ENCODE results near the gene MAPK12.

The MAPK12 gene

DNA sequence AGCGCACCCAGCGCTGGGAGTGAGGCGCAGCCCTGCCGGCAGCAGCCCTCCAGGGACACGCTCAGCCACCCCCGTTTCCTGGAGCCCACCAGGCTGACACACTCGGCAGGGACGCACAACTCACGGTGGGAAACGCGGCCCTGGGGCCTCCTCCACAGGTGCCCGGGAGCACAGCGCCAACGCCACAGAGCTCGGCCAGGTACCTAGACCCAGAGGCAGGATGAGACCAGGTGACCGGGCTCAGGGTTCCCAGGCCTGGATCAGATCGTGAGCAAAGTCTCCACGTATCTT, 34.7 kb downstream of the MAPK12 start:
- no peak for DNase-seq

DNA sequence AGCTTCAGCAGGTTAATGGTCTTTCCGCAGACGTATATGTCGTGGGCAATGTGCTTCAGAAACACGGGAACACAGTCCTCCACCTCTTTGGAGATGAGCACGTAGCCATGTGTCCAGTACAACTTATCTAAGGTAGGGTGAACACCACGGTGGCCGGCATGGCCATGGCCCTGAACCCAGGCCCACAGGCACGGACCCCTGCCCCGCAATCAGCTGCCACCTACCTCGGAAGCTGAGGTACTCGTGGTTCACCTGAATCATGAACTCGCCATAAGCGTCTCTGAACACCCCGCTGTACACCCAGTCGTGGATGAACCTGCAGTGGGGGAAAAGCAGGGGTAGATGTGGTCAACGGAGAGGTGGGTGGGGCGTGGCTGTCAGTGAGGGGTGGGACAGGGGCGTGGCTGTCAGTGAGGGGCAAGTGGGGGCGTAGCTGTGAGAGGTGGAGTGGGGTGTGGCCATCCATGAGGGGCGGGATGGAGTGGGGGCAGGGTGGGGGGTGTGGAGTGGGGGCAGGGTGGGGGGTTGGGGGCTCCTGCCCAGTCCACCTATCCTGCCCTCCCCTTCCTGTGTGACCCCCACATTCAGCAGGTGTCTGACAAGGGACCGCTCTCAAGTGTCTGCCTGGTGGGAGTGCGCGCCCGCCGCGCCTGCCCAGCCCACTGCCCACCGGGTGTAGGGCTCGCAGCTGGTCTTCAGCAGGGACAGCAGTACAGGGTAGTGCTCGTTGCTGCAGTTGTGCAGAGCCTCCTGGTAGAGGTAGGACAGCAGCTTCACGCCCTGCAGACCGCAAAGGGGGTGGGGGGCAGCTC, 35.2 kb downstream of the MAPK12 start:
- DNase-seq = no peak

DNA sequence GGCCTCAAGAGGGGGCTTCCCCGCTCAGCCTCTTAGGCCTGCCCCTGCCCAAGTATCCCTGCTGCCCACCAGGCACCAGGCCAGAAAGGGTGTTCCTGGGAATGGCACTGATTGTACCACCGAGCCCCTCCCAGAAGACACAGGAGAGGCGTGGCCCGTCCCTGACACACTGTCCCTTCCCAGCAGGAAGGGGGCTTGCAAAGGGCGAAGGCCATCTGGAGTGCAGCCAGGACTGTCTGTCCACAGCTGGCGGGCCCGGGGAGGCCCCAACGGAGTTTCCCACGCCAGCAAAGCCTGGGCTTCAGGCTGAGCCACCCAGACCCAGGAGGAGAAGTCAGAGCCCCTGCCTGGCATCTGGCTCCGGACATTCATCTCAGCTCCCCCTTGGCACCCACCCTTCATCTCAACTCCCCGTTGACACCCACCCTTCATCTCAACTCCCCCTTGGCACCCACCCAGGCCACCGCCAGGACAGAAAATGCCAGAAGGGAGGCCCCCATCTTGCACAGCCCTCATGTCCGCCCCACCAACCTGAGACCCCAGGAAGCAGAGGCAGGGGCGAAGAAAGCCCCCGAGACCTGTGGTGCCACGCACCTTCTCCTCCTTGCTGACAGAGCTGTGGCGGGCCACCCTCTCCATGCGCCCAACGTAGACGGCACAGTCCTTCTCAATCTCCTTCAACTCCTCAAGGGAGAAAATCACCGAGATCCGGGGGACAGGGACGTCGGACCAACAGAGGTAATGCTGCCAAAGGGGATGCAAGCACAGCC, 36.1 kb downstream of the MAPK12 start:
- no peak for DNase-seq

DNA sequence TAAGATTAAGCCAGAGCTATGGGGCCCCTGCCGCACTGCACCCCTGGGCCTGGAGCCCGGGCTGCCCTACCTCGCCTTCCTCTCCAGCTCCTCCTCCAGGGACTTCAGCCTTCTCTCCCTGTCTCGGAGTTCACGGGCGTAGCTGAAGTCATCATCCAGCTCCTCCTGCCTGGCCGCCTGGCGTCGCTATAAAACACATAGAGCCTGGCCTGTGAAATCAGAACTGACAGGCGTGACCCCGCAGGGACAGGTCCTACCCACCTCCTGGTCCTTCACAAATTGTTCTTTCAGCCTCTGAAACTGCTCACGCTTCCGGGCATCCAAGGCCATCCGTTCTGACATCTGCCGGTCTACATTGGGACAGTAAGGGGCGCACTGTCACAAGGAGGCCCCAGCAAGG, 37.4 kb downstream of the MAPK12 start:
- DNase-seq = no peak

DNA sequence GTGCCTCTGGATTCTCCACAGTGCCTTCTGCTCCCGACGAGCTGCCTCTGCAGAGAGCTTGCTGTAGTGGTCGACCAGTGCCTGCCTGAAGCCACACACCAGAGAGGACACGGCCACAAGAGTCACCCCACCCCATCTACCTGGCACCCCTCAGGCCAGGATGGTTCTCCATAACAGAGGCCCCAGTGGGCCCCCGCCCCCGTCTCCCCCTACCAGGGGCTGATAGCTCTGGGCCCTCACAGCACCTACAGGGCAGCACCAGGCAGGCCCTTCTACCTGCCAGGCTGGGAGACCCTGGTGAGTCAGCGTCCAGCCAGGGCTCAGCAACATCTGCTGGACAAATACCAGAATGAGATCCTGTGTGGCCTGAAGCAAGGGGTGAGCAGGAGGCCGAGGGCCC, 39.0 kb downstream of the MAPK12 start:
- no peak for DNase-seq

DNA sequence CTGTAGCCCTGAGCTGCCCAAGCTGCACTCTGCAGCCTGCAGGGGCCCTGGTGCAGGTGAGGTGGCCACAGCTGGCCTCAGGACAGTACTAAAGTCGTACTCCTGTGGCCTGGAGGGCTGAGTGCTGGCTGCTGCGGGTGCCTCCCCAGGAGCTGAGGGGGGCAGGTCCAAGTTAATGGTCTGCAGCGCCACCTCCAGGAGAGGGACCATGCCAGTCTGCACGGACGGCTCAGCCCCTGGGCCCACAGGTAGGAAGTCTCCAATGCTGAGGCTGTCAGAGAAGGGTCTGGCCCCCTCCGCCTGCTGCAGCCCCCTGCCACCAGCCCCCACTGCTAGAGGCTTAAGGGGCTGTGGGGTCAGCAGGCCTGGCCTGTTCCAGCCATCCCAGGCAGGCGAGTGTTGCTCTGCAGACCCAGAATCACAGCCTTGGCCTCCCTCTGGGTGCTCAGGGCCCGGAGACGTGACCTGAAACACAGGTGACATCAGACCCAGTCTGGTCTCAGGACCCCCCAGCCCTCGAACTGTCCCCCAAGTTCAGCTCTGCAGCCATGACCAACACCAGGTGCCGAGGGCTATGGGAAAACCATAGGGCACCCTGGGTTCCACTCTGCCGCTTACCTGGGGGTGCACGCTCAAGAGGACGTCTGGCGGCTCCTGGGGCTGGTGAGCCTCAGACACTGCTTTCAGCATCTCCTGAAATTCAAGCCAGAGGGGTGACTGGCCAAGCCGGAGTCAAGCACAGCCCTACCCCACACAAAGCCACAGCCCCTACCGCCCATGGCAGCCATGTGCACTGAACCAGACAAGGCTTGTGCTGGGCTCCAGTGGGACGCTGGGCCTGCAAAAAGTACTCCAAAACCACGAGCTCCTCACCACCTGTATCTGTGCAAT, 39.8 kb downstream of the MAPK12 start:
- no peak for DNase-seq

DNA sequence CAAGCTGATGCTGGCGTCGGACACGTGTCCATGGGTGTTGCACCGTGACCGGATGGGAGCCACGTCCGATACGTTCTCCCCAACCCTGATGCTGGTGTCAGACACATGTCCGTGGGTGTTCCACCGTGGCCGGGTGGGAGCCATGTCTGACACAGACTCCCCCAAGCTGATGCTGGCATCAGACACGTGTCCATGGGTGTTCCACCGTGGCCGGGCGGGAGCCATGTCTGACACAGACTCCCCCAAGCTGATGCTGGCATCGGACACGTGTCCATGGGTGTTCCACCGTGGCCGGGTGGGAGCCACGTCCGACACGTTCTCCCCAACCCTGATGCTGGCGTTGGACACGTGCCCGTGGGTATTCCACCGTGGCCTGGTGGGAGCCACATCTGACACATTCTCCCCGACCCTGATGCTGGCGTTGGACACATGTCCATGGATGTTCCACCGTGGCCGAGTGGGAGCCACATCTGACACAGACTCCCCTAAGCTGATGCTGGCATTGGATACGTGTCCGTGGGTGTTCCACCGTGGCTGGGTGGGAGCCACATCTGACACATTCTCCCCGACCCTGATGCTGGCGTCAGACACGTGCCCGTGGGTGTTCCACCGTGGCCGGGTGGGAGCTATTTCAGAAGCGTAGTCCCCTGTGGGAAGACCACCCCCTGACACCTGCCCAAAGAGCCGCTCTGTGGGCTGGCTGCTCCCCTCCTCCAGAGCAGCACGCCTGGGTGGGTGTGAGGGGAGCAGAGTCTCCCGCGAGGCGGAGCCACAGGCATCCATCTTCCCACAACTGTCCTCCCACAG, 40.7 kb downstream of the MAPK12 start:
- DNase-seq = no peak

DNA sequence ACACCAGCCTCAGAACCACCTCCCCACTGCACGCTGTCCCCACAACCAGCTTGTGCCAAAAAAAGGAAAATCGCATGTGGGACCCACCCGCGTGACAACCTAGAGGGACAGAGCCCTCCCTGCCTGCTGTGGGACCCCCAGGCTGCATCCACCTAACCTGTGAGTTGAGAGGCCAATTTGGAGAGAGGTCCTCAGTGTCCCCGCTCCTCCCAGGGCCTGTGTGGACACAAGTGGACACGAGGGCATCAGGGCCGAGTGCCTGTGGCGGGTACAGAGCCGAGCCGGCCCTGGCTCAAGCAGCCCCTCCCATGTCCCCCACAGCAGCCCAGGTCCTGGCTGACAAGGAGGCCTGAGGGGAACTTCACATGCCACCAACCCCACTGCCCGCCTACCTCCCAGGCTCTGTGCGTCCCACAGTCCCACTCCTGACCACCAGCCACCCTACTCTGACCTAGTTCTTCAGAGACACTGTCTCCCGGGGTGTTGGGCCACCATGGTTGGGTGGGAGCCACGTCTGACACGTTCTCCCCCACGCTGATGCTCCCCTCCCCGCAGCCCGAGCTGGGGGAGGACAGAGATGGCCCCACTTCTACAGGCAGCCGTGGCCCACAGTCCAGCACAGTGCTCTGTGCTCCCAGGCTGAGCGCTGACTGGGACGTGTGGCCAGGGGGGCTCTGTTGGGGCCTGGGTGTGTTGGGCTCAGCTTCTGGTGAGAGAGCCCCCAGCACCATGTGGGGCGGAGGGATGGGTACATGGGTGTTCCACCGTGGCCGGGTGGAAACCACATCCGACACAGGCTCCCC, 41.5 kb downstream of the MAPK12 start:
- no peak for DNase-seq

DNA sequence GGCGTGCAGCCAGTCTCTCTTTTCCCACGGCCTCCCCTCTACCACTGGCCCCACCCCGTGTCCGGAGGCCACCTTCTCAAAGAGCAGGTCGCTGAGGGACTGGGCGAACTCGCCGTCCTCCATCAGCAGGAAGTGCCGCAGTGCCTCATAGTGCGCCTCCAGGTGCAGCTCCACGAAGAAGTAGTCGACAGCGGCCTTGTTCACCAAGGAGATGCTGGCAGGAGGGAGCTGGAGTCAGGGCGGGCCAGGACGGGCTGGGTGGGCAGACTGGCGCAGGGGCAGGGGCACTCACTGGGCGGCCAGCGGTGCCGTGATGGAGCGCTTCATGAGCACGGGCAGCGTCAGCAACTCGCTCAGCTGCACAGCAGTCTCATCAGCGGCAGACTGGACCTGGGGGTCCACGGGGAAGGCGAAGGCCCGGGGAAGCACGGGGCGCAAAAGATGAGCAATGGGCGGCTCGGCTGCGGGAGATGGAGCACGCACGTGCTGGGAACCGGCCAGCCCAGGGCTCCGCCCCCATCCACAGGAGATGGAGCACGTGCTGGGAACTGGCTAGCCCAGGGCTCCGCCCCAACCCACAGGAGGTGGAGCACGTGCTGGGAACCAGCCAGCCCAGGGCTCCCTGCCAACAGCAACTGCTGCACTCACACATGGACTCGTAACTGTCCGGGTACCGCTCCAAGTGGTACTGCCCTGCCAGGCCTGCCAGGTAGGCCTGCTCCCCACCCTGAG, 42.3 kb downstream of the MAPK12 start:
- no peak for DNase-seq

DNA sequence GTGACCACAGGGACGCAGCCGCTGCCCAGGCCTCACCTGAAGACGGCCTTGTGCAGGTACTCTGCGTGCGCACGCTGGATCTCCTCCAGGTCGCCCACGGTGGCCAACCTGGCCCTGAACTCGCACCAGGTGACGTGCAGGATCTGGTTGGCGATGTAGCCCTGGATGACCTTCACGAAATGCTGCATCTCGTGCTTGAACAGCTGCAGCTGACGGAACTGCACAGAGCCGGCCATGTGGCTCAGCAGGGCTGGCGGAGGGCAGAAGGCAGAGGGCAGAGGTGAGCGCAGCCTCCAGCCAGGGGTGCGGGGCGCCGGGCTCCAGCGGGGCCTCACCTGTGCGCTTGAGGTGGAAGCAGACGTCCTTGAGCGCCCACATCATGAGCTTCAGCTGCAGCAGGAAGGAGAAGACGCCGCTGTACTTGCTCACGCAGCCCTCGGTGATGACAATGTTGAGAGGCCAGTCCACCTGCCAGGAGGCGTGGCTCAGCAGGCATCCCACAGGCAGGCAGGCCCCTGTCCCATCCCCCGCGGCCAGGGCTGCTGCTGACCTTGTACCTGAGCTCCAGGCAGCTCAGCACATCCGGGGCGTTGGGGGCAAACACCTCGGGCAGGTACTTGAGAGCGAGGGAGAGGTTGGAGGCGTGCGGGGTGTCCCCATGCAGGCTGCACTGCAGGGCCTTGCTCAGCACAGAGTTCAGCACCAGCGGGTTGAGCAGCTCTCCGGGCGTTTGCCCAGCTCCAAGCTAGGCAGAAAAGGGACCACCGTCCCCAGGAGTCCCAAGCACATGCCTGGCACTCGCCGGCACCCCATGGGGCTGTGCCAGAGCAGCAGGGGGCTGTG, 43.1 kb downstream of the MAPK12 start:
- DNase-seq = no peak

DNA sequence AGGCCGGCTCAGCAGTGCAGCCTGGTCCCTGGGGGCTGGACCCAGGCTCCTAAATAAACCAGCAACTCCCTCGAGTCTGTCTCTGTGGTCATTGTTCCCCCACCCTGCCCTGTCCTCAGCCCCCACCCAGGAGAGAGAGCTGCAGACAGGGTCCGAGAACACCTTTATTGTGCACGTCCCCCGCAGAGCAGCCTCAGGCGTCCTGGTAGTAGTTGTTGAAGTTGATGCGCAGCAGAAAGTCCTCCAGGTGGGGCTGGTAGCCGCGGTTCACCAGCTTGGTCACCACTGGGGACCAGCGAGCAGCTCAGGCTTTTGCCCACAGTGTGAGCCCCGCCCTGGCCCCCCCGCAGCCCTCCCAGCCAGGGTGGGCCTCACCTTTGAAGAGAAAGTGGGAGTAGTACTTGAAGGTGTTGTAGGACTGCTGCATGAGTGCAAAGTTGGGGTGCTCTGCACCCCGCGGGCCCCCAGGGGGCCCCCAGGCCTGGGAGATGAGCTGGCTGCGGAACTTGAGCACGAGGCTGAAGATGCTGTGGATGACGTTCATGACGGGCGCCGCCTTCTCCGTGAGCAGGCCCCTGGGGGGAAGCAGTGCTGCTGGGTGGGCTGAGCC, 43.8 kb downstream of the MAPK12 start:
- DNase-seq = no peak

DNA sequence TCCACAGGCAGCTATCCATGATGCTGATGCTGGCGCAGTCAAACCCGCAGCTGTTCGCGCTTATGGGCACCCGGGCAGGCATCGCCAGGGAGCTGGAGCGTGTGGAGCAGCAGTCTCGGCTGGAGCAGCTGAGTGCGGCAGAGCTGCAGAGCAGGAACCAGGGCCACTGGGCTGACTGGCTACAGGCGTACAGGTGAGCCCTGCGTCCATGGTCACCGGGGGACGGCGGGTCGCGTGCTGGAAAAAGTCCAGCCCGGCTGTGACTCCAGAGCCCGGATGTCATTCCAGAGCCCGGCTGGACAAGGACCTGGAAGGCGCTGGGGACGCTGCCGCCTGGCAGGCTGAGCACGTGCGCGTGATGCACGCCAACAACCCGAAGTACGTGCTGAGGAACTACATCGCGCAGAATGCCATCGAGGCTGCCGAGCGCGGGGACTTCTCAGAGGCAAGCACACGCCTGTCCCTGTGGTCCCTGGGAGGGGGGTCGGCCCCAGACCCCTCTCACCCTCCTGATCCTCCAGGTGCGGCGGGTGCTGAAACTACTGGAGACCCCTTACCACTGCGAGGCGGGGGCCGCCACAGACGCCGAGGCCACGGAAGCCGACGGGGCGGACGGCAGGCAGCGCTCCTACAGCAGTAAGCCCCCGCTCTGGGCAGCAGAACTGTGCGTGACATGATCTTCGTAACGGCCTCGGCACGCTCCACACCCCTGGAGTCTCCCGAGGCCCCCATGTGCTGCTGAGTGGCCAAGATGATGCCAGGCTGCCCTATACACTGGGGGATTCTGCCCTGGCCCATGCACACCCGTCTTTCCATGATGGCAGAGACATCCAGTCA, 44.6 kb downstream of the MAPK12 start:
- DNase-seq = no peak

DNA sequence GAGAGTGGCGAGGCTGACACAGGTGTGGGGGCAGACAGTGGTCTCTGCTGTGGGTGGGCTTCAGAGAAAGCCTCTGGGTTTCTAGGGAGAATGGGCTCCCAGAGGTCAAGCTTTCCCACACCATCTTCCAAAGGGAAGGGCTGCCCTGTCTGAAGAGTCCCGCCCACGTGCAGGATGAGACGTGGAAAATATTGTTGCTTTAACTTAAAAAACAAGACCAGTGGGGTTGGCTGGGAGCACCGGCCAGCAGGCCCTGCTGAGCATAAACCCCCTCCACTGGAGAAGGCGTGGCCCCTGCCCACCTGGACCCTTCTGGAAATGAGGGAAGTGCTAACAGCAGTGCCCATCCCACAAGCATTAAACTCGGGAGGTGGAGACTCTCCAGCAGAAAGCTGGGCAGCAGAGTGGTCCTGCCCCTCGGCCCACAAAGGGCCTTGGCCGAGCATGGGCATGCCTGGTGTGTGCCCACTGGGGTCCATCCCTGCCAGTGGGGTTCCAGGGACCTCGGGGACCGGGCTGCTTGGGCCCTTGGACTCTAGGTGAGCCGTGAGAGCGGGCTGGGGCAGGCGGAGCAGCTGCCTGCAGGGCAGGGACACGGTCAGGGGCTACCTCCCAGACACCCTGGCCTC, 45.3 kb downstream of the MAPK12 start:
- no peak for DNase-seq

DNA sequence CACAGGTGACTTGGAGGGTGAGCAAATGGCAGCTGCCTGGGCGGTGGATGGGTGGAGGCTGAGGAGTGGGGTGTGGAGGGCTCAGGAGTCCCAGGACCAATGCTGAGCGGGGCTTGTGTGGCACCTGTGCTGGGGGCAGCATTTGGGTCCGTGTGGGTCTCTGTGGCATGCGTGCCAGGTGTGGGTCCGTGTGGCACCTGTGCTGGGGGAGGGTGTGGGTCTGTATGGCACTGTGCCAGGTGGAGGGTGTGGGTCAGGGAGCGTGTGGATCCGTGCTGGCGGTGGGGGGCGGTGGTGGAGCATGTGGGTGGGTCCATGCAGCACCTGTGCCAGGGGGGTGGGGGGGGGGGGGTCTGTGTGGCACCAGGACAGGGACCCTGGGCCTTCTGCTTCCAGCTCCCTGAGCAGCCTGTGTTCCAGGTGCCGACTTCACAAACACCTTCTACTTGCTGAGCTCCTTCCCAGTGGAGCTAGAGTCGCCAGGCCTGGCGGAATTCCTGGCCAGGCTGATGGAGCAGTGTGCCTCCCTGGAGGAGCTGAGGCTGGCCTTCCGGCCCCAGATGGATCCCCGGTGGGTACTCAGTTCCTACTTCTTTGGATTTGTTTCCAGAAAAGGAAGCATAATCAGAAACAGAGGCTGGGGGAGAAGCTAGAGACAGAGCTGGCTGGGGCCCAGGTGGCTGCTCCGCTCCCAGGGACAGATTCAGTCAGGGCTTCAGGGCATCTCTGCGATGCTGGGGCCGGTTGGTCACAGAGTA, 46.0 kb downstream of the MAPK12 start:
- DNase-seq = no peak

DNA sequence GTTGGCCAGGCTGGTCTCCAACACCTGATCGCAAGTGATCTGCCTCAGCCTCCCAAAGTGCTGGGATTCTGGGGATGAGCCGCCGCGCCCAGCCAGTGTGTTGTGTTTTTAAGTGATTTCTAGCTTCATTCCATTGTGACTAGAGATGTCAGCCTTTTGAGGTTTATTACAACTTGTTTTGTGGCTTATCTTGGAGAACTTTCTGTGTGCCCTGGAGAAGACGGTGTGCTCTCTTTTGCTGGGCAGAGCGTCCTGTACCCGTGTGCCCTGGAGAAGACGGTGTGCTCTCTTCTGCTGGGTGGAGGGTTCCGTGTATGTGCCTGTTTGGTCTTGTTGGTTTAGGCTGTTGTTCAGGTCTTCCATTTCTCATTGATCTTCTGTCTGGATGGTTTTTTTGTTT, 48.2 kb downstream of the MAPK12 start:
- no peak for DNase-seq

DNA sequence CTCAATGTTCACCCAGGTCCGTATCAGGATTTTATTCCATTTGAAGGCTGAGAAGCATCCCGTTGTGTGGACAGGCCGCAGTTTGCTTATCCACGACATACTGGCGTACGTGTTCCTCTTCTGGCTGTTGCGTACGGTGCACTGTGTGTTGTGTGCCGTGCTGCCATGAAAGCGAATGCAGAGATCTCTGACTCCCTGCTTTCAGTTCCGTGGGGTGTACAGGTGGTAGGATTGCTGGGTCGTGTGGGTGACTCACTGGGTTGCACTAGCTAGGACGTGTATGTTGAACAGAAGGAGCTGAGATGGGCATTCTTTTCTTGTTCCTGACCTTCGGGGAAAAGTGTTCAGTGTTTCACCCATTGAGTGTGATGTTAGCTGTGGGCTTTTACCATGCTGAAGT, 50.3 kb downstream of the MAPK12 start:
- DNase-seq = no peak

DNA sequence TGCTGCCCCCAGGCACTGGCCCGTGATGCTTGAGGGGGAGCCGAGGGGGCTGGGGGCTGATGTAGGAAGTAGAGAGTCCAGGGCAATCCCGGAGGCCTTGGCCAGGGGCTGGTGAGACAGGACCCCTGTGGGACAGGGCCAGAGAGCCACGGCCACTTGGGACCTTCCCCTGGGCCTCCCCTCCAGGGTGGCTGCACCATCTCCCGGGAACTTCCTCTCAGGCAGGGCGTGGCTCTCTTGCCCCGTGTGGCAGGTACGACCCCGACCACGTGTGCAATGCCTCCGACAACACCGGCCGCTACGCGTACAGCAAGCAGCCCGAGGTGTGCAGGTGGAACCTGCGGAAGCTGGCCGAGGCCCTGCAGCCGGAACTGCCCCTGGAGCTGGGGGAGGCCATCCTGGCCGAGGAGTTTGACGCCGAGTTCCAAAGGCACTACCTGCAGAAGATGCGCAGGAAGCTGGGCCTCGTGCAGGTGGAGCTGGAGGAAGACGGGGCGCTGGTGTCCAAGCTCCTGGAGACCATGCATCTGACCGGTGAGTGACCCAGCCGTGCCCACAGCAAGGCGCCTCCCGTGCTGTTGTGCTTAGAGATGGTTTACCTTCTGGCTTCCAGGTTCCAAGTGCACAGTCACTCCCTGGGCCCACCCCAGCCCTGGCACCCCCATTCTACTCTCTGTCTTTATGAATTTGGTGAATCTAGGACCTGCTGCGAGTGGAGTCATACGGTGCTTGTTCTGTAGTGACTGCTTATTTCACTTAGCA, 50.9 kb downstream of the MAPK12 start:
- no peak for DNase-seq
